CD4-positive, alpha-beta T cell treated with Interleukin-17A for 1 hour (primary cell): ENCODE measurements around the gene SERPIND1.
A peak's percentile ranks its signal among the peaks of the same experiment; 100 is the strongest.
"Not testable (repeated sequence)": the region's sequence is repeated elsewhere in the genome, so short reads cannot be mapped to it uniquely, and the experiment has no call there.

Experiments
- DNase-seq: peaks from one replicate; pipeline ENCODE4 v3.0.0-alpha.2; 2020

Gene SERPIND1

GRCh38 chr22:20748082-20748481 is 25.8 kb upstream of the SERPIND1 start:
- DNase-seq = no peak

- DNase-seq = no peak
Observed at GRCh38 chr22:20748731-20749428, 25.0 kb upstream of the SERPIND1 start.

GRCh38 chr22:20749453-20749852 is 24.5 kb upstream of the SERPIND1 start:
- DNase-seq = no peak

DNA sequence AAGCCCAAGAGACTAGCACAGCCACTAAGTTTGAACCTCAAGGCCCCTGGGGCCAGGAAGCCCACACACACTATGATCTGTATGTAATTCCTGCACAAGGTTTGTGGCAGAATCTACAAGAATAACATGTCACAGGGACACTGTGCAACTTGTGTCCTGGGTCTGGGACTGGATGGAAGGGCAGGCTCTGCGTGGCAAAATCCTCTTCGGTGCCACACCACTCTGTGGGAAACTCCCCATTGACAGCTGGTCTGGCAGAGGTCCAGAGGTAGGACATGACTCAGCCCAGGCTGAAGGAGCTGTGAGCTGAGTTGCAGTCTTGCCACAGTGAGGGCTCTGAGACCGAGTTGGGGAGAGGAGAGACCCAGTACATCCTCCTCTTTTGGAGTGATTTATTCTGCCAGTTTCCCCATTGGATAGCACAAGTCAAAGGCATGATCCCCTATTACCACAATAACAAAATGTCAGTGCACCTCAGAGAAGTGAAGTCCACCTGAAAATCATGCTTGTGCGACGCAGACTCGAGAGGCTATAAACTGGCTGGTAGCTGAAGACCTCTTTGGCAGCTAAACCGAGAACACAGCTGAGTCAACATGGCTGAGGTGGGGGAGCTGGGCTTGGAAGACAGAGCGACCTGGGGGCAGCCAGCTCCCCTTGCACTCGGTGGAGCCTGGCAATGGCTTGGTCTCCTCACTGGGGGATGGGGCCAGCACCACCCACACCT is 23.3 kb upstream of the SERPIND1 start:
- peak; percentile 24 for DNase-seq

GRCh38 chr22:20751185-20751851 is 22.6 kb upstream of the SERPIND1 start:
- no peak for DNase-seq

GRCh38 chr22:20752104-20752741 is 21.7 kb upstream of the SERPIND1 start:
- no peak for DNase-seq

DNA sequence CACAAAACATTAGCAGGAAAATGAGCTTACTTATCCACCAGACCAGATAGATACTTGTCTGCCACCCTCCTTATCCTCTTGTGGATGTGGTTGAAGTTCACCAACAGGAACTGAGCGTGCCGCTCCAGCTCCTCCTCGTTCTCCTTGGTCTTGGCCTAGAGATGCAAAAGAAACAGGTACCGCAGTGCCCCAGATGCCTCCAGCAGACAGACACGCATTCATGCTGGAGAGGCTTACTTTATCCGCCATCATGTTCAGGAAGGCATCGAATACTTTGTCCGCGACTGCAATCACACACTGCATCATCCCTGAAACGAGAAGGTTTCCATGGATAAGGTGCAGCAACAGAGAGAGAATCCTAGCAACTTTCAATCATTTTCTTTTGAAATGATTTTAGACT is 21.0 kb upstream of the SERPIND1 start:
- no peak for DNase-seq

DNA sequence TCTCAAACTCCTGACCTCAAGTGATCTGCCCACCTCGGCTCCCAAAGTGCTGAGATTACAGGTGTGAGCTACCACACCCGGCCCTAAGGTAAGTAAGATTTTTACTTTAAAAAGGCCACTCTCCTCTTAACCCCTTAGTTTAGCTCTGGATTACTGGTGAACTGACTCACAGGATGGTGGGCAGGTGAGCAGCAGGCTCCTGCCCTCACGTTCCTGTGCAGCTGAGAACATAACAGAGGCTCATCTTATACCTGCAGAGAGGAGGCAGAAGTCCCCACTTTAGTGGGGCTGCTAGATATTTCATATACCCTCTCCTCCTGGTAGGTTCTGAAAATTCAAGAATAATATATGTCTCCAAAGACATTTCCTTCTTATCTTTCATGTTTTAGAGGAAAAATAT is 17.1 kb upstream of the SERPIND1 start:
- no peak for DNase-seq

DNA sequence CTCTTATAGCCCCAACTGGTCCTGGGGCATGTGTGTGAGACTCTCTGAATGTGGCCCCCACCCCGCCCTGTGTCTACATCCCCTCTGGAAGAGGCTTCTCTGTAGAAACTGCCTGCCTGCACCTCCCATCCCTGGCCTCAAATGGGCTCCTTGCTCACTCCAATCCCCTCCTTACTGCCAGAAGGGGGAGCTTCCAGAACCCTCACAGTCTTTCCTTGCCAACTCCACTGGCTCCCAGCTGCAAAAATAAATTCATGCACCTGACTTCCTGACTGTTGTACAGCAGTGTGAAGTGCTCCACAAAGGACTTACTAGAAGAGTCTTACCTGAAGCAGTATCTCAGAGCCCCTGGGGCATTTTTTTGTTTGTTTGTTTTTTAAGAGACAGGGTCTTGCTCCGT is 15.2 kb upstream of the SERPIND1 start:
- no peak for DNase-seq

DNA sequence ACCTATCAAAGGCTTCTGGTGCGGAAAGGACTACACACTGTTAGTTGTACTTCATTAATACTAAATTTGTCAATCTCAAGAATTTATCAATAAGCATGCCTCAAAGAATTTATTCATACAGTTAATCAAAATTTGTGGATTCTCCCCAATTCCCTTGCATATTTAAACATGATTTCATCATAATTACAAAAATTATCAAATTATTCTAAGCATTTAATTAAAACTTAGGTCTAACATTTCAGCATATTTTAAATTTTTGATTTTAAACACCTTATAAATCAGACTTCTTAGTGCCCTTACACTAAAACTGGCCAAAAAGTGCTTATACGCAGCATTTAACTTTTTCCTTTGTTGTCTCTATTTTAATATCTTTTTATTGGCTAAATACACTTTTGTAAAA is 13.8 kb upstream of the SERPIND1 start:
- no peak for DNase-seq

DNA sequence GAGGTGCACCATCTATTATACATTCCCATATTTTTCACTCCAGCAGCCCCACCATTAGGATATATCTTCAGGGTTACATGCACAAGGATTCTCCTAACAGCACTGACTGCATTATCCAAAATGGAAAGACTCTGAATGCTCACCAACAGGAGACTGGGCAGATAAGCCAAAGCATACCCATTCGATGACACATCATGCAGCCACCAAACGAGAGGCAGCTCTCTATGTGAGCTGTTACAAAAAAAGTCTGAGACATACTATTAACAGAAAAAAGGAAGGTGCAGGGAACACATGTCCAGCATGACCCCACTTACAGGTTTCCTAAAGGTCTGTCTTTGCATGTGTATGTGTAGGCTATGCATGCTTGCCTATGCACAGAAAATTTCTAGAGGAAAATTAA is 12.4 kb upstream of the SERPIND1 start:
- DNase-seq = no peak

- no peak for DNase-seq
Observed at GRCh38 chr22:20762233-20762796, 11.6 kb upstream of the SERPIND1 start.

GRCh38 chr22:20763630-20764470 is 10.1 kb upstream of the SERPIND1 start:
- no peak for DNase-seq

DNA sequence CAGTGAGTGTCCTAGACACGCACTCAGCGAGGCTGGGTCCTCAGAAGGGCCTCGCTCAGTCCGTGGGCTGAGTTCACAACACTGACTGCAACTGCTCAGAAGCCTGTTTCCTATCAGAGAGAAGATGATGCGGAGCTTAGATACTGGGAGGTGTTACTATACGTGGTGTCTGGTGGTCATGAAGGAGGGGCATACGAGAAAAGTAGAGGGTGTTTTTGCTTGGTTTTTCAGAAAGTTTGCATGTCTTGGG is 9.5 kb upstream of the SERPIND1 start:
- no peak for DNase-seq

GRCh38 chr22:20764729-20765128 is 9.2 kb upstream of the SERPIND1 start:
- no peak for DNase-seq

DNA sequence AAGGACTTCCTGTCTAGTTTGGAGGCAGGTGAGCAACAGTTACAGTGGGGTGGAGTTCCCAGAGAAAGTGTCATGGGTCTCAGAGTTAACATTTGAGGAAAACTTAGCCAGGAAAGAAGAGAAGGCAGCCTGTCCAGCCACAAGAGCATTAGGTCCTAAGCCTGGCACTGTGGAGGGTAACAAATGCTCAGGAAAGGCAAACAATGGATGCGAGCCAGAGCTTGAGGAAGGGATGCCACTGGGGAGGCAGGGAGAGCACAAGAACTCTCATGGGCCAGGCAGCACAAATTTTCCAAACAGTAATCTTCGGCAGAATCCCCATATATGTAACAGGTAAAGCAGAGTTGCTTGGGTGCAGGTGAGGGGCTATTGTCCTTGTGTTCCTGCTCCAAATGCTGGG is 8.0 kb upstream of the SERPIND1 start:
- no peak for DNase-seq

GRCh38 chr22:20766530-20766929 is 7.4 kb upstream of the SERPIND1 start:
- no peak for DNase-seq

DNA sequence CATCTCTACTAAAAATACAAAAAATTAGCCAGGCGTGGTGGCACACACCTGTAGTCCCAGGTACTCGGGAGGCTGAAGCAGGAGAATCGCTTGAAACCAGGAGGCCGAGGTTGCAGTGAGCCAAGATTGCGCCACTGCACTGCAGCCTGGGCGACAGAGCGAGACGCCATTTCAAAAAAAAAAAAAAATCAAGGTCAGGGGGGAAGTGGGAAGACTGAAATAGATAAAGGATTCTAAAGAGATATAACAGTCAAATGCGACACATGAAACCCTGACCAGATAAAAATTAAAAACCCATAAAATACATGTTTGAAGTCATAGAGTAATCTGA is 4.5 kb upstream of the SERPIND1 start:
- not testable (repeated sequence) for DNase-seq

DNA sequence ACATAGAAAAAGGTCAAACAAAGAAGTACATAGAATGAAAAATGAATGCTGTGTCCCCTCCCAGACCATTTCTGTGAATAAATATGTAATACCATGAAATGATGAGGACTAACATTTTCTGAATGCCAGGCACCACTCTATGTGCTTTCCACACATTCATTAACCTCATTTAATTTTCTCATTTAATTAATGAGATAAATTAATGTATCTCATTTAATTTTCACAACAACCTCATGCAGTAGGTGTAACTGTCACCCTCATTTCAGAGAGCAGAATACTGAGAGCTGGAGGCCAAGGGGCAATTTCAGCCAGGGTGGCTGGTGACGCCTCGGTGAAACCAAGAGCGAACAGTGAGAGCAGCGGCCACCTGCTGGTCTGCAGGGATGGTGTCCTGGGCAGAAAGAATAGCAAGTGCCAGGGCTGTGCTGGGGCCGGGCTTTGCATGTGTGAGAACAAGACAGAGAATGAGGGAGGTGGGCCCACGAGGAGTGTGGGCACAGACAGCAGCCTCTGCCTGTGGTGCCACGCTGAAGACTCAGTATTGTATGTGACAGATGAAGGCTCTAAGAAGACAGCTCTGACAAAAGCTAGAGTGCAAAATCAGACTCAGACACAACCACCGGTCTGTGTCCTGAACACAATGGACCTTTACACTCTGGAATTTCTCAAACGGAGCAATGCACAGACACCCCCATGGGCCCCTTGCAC is 1.8 kb upstream of the SERPIND1 start:
- DNase-seq = no peak

DNA sequence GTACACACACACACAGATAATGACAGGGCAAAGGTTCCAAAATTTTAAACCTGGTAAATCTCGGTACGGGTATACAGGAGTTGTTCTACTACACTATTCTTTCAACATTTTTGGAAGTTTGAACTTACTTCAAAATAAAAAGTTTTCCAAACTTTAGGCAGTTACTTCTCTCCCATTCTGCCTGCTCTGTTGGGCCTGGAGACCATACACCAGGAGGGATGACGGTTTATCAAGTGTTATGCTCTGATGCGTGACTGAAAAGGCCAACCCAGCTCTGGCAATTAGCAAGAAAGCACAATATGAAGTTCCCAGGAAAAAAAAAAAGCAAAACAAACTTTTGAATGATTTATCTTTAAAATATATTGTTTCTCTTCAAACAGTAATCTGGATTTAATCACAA is 969 bp downstream of the SERPIND1 start:
- DNase-seq = no peak

GRCh38 chr22:20775342-20775895 is 1.5 kb downstream of the SERPIND1 start:
- no peak for DNase-seq
